Stimulated activated CD8-positive, alpha-beta memory T cell treated with anti-CD3 and anti-CD28 coated beads, Interleukin-4, amount 100 ng/mL, for 24 hours (primary cell): ENCODE data around the gene OR2M3.
"Not testable (repeated sequence)": the region's sequence is repeated elsewhere in the genome, so short reads cannot be mapped to it uniquely, and the experiment has no call there.

Source experiments
- DNase-seq: peaks from one replicate; pipeline ENCODE4 v3.0.0-alpha.2; 2020; ENCODE audit warnings: low read depth

Gene OR2M3

GRCh38 chr1:248196965-248197364 is at the start of gene OR2M3:
TSS of gene OR2M3 (plus strand) at chr1:248197265. CDS start at chr1:248203068, 5,803 bp downstream.
- DNase-seq, result no peak

GRCh38 chr1:248152056-248152827 is 44.8 kb upstream of the OR2M3 start:
- no peak for DNase-seq

GRCh38 chr1:248155927-248156326 is 41.1 kb upstream of the OR2M3 start:
- no peak for DNase-seq

GRCh38 chr1:248158758-248159157 is 38.3 kb upstream of the OR2M3 start:
- no peak for DNase-seq

GRCh38 chr1:248164031-248164430 is 33.0 kb upstream of the OR2M3 start:
- DNase-seq, result no peak

GRCh38 chr1:248165186-248165585 is 31.9 kb upstream of the OR2M3 start:
- DNase-seq, result no peak

GRCh38 chr1:248174521-248174920 is 22.5 kb upstream of the OR2M3 start, which contains the start of gene OR2M2:
TSS of gene OR2M2 (plus strand) at chr1:248174821. CDS start at chr1:248179986, 5,165 bp downstream.
- no peak for DNase-seq

- DNase-seq, result no peak
Observed at GRCh38 chr1:248183996-248184395, 13.1 kb upstream of the OR2M3 start.

GRCh38 chr1:248187363-248187762 is 9.7 kb upstream of the OR2M3 start:
- DNase-seq, result no peak

- DNase-seq, result no peak
Observed at GRCh38 chr1:248189026-248189425, 8.0 kb upstream of the OR2M3 start.

GRCh38 chr1:248194117-248194516 is 2.9 kb upstream of the OR2M3 start:
- no peak for DNase-seq

- no peak for DNase-seq
Observed at GRCh38 chr1:248215880-248216279, 18.8 kb downstream of the OR2M3 start.

- DNase-seq, result no peak
Observed at GRCh38 chr1:248225537-248225936, 28.5 kb downstream of the OR2M3 start.

GRCh38 chr1:248229360-248229908 is 32.4 kb downstream of the OR2M3 start:
- no peak for DNase-seq

GRCh38 chr1:248231117-248231516 is 34.1 kb downstream of the OR2M3 start, which contains the start of gene OR2M4:
TSS of gene OR2M4 (plus strand) at chr1:248231417. CDS start at chr1:248238929, 7,512 bp downstream.
- no peak for DNase-seq

- no peak for DNase-seq
Observed at GRCh38 chr1:248239478-248239877, 42.4 kb downstream of the OR2M3 start.

- no peak for DNase-seq
Observed at GRCh38 chr1:248243204-248243603, 46.1 kb downstream of the OR2M3 start.

- DNase-seq, result not testable (repeated sequence)
Observed at GRCh38 chr1:248259309-248259708, 62.2 kb downstream of the OR2M3 start.
